Endothelial cell of umbilical vein (primary cell): ENCODE results near the gene PCBP4.

Experiments used
- MYC ChIP-seq: IDR thresholded peaks from one replicate; pipeline ENCODE4 v1.6.1; 2011; ENCODE audit warnings: mild to moderate bottlenecking, low read depth, low read length
- POLR2A ChIP-seq: IDR thresholded peaks from 2 replicates; pipeline ENCODE4 v1.6.1; 2012; ENCODE audit warnings: low read depth, mild to moderate bottlenecking, control low read depth, low read length

- no peak for TF ChIP-seq POLR2A
- no peak for TF ChIP-seq MYC
These were observed 8.7 kb upstream of the PCBP4 start for GRCh38 chr3:51975852-51976549.
